Stimulated activated naive B cell treated with anti-CD40 and anti-IgM and Interleukin-4, amounts not matched to agents 10 μg/mL and 1 μg/mL and 100 μg/mL, for 72 hours (primary cell): ENCODE measurements around the gene SLC2A4.

ENCODE experiments used
- ATAC-seq, 2 donors: fragments of 150-1000 bp; cut with Tn5 transposase; replicated peaks; 2 replicates each; pipeline ENCODE4 v1.10.0; 2021; ENCODE audit warnings: moderate library complexity in 1 of 2
- DNase-seq: peaks from one replicate; pipeline ENCODE4 v3.0.0; 2021
- H3K27ac Mint-ChIP-seq: one replicate; pipeline ENCODE4 v1.8.0; 2022; ENCODE audit warnings: mild to moderate bottlenecking, mixed read lengths
- H3K27me3 Mint-ChIP-seq, 2 donors: one replicate each; pipeline ENCODE4 v1.8.0; 2022; ENCODE audit warnings: mixed read lengths in 2 of 2
- H3K36me3 Mint-ChIP-seq, 2 donors: one replicate each; pipeline ENCODE4 v1.8.0; 2022; ENCODE audit warnings: mixed read lengths in 2 of 2, mild to moderate bottlenecking in 1 of 2
- H3K4me1 Mint-ChIP-seq, 2 donors: one replicate each; pipeline ENCODE4 v1.8.0; 2022; ENCODE audit warnings: mixed read lengths in 2 of 2, mild to moderate bottlenecking in 1 of 2
- H3K4me3 Mint-ChIP-seq, 2 donors: one replicate each; pipeline ENCODE4 v1.8.0; 2022; ENCODE audit warnings: mild to moderate bottlenecking in 2 of 2, mixed read lengths in 2 of 2, moderate library complexity in 1 of 2
- H3K9me3 Mint-ChIP-seq, 2 donors: one replicate each; pipeline ENCODE4 v1.8.0; 2022; ENCODE audit warnings: mixed read lengths in 2 of 2, mild to moderate bottlenecking in 1 of 2

Gene SLC2A4

GRCh38 chr17:7281074-7281952 lies at the start of gene SLC2A4:
TSS of gene SLC2A4 (plus strand) at chr17:7281718. CDS start at chr17:7281935, 217 bp downstream.
- Mint-ChIP-seq H3K27ac (peak within 1 kb of the TSS; percentile 89), H3K36me3 (no peaks in the 10 kb centered on the region), H3K27me3 (peaks cover 34 to 41% of the 10 kb centered on the region in 2 donors), H3K4me1 (peaks cover 25 to 30% of the 10 kb centered on the region in 2 donors), H3K4me3 (peak within 1 kb of the TSS; percentile 83 to 88), H3K9me3 (no peaks in the 10 kb centered on the region)
- peak; percentile 79 for DNase-seq
- ATAC-seq, result peak; percentile 77 to 86

GRCh38 chr17:7232114-7232513 lies 49.4 kb upstream of the SLC2A4 start:
- Mint-ChIP-seq H3K9me3 (no peaks in the 10 kb centered on the region), H3K4me1 (peaks cover 45 to 62% of the 10 kb centered on the region in 2 donors), H3K27me3 (no peaks in the 10 kb centered on the region), H3K36me3 (peaks cover 68 to 75% of the 10 kb centered on the region in 2 donors), H3K27ac (peak overlapping the region; percentile 9), H3K4me3 (peak overlapping the region; percentile 37 to 98)
- DNase-seq, result no peak
- ATAC-seq, result no peak

GRCh38 chr17:7233701-7234082 lies 47.8 kb upstream of the SLC2A4 start:
- Mint-ChIP-seq H3K27ac (peak overlapping the region; percentile 96), H3K4me3 (peak overlapping the region; percentile 97 to 98), H3K4me1 (peaks cover 43 to 57% of the 10 kb centered on the region in 2 donors), H3K27me3 (no peaks in the 10 kb centered on the region), H3K36me3 (peaks cover 60 to 71% of the 10 kb centered on the region in 2 donors), H3K9me3 (no peaks in the 10 kb centered on the region)
- DNase-seq (no peak), ATAC-seq (peak; percentile 17 to 21)

- Mint-ChIP-seq H3K4me3 (peak within 1 kb of the TSS; percentile 97 to 98), H3K27me3 (no peaks in the 10 kb centered on the region), H3K9me3 (no peaks in the 10 kb centered on the region)
These were observed 47.2 kb upstream of the SLC2A4 start, which contains the start of gene DVL2 for GRCh38 chr17:7234083-7234951. TSS of gene DVL2 (minus strand) at chr17:7234517. CDS start at chr17:7234262, 255 bp downstream.

GRCh38 chr17:7235693-7236665 lies 45.5 kb upstream of the SLC2A4 start:
- ATAC-seq, result no peak
- peaks cover 45 to 60% of the 10 kb centered on the region in 2 donors for H3K36me3 Mint-ChIP-seq

More at GRCh38 chr17:7234083-7234951, 47.2 kb upstream of the SLC2A4 start, which contains the start of gene DVL2:
- Mint-ChIP-seq H3K4me1 (peaks cover 43 to 57% of the 10 kb centered on the region in 2 donors), H3K27ac (peak within 1 kb of the TSS; percentile 96), H3K36me3 (peaks cover 56 to 67% of the 10 kb centered on the region in 2 donors)
- DNase-seq, result peak; percentile 91
- peak; percentile 55 to 66 for ATAC-seq

GRCh38 chr17:7236808-7237207 lies 44.7 kb upstream of the SLC2A4 start:
- ATAC-seq (no peak), DNase-seq (no peak)
- no peaks in the 10 kb centered on the region for H3K27me3 Mint-ChIP-seq
- peak overlapping the region; percentile 39 to 95 for H3K4me3 Mint-ChIP-seq
- H3K36me3 Mint-ChIP-seq, result peaks cover 48 to 66% of the 10 kb centered on the region in 2 donors
- H3K27ac Mint-ChIP-seq, result peak overlapping the region; percentile 60
- no peaks in the 10 kb centered on the region for H3K9me3 Mint-ChIP-seq
- H3K4me1 Mint-ChIP-seq, result peaks cover 57 to 78% of the 10 kb centered on the region in 2 donors

More at GRCh38 chr17:7235693-7236665, 45.5 kb upstream of the SLC2A4 start:
- peaks cover 50 to 72% of the 10 kb centered on the region in 2 donors for H3K4me1 Mint-ChIP-seq
- peak overlapping the region; percentile 97 to 98 for H3K4me3 Mint-ChIP-seq
- no peaks in the 10 kb centered on the region for H3K9me3 Mint-ChIP-seq
- peak overlapping the region; percentile 96 for H3K27ac Mint-ChIP-seq
- H3K27me3 Mint-ChIP-seq, result no peaks in the 10 kb centered on the region
- no peak for DNase-seq

GRCh38 chr17:7237266-7237760 lies 44.2 kb upstream of the SLC2A4 start:
- ATAC-seq (no peak), DNase-seq (no peak)
- Mint-ChIP-seq H3K27ac (peak overlapping the region; percentile 94), H3K36me3 (peaks cover 48 to 66% of the 10 kb centered on the region in 2 donors), H3K4me1 (peaks cover 56 to 78% of the 10 kb centered on the region in 2 donors), H3K4me3 (peak overlapping the region; percentile 95), H3K9me3 (no peaks in the 10 kb centered on the region), H3K27me3 (no peaks in the 10 kb centered on the region)

- ATAC-seq, result peak; percentile 18 to 24
These were observed 43.6 kb upstream of the SLC2A4 start for GRCh38 chr17:7237761-7238419.

GRCh38 chr17:7238420-7239090 lies 43.0 kb upstream of the SLC2A4 start:
- DNase-seq, result no peak
- no peak for ATAC-seq

More at GRCh38 chr17:7237761-7238419, 43.6 kb upstream of the SLC2A4 start:
- H3K27ac Mint-ChIP-seq, result peak overlapping the region; percentile 94
- H3K36me3 Mint-ChIP-seq, result peaks cover 50 to 68% of the 10 kb centered on the region in 2 donors
- H3K9me3 Mint-ChIP-seq, result no peaks in the 10 kb centered on the region
- DNase-seq, result peak; percentile 63
- H3K4me1 Mint-ChIP-seq, result peaks cover 58 to 75% of the 10 kb centered on the region in 2 donors
- H3K4me3 Mint-ChIP-seq, result peak overlapping the region; percentile 95
- H3K27me3 Mint-ChIP-seq, result no peaks in the 10 kb centered on the region

GRCh38 chr17:7239091-7240027 lies 42.2 kb upstream of the SLC2A4 start, which contains the start of gene PHF23:
TSS of gene PHF23 (minus strand) at chr17:7239457. CDS start at chr17:7239279, 178 bp downstream.
- Mint-ChIP-seq H3K4me3 (peak within 1 kb of the TSS; percentile 95), H3K27me3 (no peaks in the 10 kb centered on the region), H3K36me3 (peaks cover 52 to 65% of the 10 kb centered on the region in 2 donors), H3K27ac (peak within 1 kb of the TSS; percentile 94), H3K4me1 (peaks cover 55 to 75% of the 10 kb centered on the region in 2 donors), H3K9me3 (no peaks in the 10 kb centered on the region)
- peak; percentile 96 for DNase-seq
- peak; percentile 66 to 71 for ATAC-seq

More at GRCh38 chr17:7238420-7239090, 43.0 kb upstream of the SLC2A4 start:
- no peaks in the 10 kb centered on the region for H3K27me3 Mint-ChIP-seq
- H3K9me3 Mint-ChIP-seq, result no peaks in the 10 kb centered on the region
- peak overlapping the region; percentile 95 for H3K4me3 Mint-ChIP-seq
- peaks cover 51 to 69% of the 10 kb centered on the region in 2 donors for H3K36me3 Mint-ChIP-seq
- peak overlapping the region; percentile 94 for H3K27ac Mint-ChIP-seq
- H3K4me1 Mint-ChIP-seq, result peaks cover 59 to 75% of the 10 kb centered on the region in 2 donors

- Mint-ChIP-seq H3K36me3 (peaks cover 50 to 59% of the 10 kb centered on the region in 2 donors), H3K27ac (peak overlapping the region; percentile 94), H3K27me3 (no peaks in the 10 kb centered on the region), H3K4me1 (peaks cover 51 to 65% of the 10 kb centered on the region in 2 donors), H3K4me3 (peak overlapping the region; percentile 95), H3K9me3 (no peaks in the 10 kb centered on the region)
- ATAC-seq (no peak), DNase-seq (no peak)
These were observed 41.1 kb upstream of the SLC2A4 start for GRCh38 chr17:7240375-7240774.
